Measurements from ENCODE around the gene GOLGA6L10.
"Not testable (repeated sequence)": the region's sequence is repeated elsewhere in the genome, so short reads cannot be mapped to it uniquely, and the experiment has no call there.

GRCh38 chr15:82320861-82321260, 28.4 kb downstream of the GOLGA6L10 start:
- not testable (repeated sequence) for TF ChIP-seq SMC3 (IDR thresholded peaks at IDR 0.05; ENCODE audit: low read depth, low read length); RAD21 (IDR thresholded peaks at IDR 0.05; ENCODE audit: low read length); POLR2A (IDR thresholded peaks at IDR 0.05; ENCODE audit: low read depth, low read length)
